Measurements from ENCODE around the gene SSR4.

Gene SSR4

DNA sequence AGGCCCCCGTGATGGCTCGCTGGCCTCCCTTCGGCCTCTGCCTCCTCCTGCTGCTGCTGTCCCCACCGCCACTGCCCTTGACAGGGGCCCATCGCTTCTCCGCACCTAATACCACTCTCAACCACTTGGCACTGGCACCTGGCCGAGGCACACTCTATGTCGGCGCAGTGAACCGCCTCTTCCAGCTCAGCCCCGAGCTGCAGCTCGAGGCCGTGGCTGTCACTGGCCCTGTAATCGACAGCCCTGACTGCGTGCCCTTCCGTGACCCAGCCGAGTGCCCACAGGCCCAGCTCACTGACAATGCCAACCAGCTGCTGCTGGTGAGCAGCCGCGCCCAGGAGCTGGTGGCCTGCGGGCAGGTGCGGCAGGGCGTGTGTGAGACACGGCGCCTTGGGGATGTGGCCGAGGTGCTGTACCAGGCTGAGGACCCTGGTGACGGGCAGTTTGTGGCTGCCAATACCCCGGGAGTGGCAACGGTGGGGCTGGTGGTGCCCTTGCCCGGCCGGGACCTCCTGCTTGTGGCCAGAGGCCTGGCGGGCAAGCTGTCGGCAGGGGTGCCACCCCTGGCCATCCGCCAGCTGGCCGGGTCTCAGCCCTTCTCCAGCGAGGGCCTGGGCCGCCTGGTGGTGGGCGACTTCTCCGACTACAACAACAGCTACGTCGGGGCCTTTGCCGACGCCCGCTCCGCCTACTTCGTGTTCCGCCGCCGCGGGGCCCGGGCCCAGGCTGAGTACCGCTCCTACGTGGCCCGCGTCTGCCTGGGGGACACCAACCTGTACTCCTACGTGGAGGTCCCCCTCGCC lies 27.4 kb upstream of the SSR4 start:
- TF ChIP-seq EZH2phosphoT487 (IDR thresholded peaks at IDR 0.05; ENCODE audit: low read length) (no peak), EZH2 (optimal IDR thresholded peaks at IDR 0.05; ENCODE audit: low read depth, low read length) (no peak)
- TF ChIP-seq, protein P1, sequence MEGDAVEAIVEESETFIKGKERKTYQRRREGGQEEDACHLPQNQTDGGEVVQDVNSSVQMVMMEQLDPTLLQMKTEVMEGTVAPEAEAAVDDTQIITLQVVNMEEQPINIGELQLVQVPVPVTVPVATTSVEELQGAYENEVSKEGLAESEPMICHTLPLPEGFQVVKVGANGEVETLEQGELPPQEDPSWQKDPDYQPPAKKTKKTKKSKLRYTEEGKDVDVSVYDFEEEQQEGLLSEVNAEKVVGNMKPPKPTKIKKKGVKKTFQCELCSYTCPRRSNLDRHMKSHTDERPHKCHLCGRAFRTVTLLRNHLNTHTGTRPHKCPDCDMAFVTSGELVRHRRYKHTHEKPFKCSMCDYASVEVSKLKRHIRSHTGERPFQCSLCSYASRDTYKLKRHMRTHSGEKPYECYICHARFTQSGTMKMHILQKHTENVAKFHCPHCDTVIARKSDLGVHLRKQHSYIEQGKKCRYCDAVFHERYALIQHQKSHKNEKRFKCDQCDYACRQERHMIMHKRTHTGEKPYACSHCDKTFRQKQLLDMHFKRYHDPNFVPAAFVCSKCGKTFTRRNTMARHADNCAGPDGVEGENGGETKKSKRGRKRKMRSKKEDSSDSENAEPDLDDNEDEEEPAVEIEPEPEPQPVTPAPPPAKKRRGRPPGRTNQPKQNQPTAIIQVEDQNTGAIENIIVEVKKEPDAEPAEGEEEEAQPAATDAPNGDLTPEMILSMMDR (IDR thresholded peaks at IDR 0.05; ENCODE audit: low read length) = no peak
- Histone ChIP-seq H3K9ac (ENCODE audit: low read length) (no peak overlapping the region), H3K4me1 (ENCODE audit: low read length) (no peaks in the 10 kb centered on the region), H3K79me2 (ENCODE audit: low read length) (no peaks in the 10 kb centered on the region), H3F3A (ENCODE audit: insufficient read depth, low read length) (no peaks in the 10 kb centered on the region), H3K4me3 (ENCODE audit: low read length) (no peak overlapping the region), H4K20me1 (ENCODE audit: insufficient read depth, low read length) (no peaks in the 10 kb centered on the region), H2AFZ (ENCODE audit: low read length) (no peak overlapping the region), H3K36me3 (replicated peaks; ENCODE audit: insufficient read depth, low read length) (no peaks in the 10 kb centered on the region), H3K27ac (ENCODE audit: low read length) (no peak overlapping the region), H3K9me3 (replicated peaks; ENCODE audit: insufficient read depth, low read length) (no peaks in the 10 kb centered on the region), H3K9me2 (replicated peaks; ENCODE audit: insufficient read depth, low read length) (no peaks in the 10 kb centered on the region), H3K27me3 (replicated peaks; ENCODE audit: insufficient read depth, low read length) (peaks cover 21% of the 10 kb centered on the region), H3K4me2 (ENCODE audit: low read depth, low read length) (no peak overlapping the region)
- no peak for DNase-seq

DNA sequence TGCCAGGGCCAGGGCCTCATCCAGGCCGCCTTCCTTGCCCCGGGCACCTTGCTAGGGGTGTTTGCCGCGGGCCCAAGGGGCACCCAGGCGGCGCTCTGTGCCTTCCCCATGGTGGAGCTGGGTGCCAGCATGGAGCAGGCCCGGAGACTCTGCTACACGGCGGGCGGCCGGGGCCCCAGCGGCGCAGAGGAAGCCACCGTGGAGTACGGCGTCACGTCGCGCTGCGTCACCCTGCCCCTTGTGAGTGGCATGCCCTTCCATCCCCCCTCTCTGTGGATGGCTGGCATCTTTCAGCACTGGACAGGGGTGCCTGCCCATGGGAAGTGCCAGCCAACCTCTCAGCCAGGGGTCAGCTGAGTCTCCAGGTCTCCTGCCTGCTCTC lies 26.8 kb upstream of the SSR4 start:
- H3K27me3 ChIP-seq (replicated peaks; ENCODE audit: insufficient read depth, low read length) = peaks cover 25% of the 10 kb centered on the region
- TF ChIP-seq EZH2 (optimal IDR thresholded peaks at IDR 0.05; ENCODE audit: low read depth, low read length) = no peak
- no peak for TF ChIP-seq EZH2phosphoT487 (IDR thresholded peaks at IDR 0.05; ENCODE audit: low read length)
- TF ChIP-seq, protein P1 (IDR thresholded peaks at IDR 0.05; ENCODE audit: low read length) = no peak
- H3K9ac ChIP-seq (ENCODE audit: low read length) = no peak overlapping the region
- no peaks in the 10 kb centered on the region for H4K20me1 ChIP-seq (ENCODE audit: insufficient read depth, low read length)
- DNase-seq = no peak
- H3K9me3 ChIP-seq (replicated peaks; ENCODE audit: insufficient read depth, low read length) = no peaks in the 10 kb centered on the region
- no peaks in the 10 kb centered on the region for H3K9me2 ChIP-seq (replicated peaks; ENCODE audit: insufficient read depth, low read length)
- no peaks in the 10 kb centered on the region for H3K36me3 ChIP-seq (replicated peaks; ENCODE audit: insufficient read depth, low read length)
- H2AFZ ChIP-seq (ENCODE audit: low read length) = no peak overlapping the region
- H3K4me2 ChIP-seq (ENCODE audit: low read depth, low read length) = no peak overlapping the region
- H3K27ac ChIP-seq (ENCODE audit: low read length) = no peak overlapping the region
- H3K4me1 ChIP-seq (ENCODE audit: low read length) = no peaks in the 10 kb centered on the region
- H3F3A ChIP-seq (ENCODE audit: insufficient read depth, low read length) = no peaks in the 10 kb centered on the region
- no peak overlapping the region for H3K4me3 ChIP-seq (ENCODE audit: low read length)
- H3K79me2 ChIP-seq (ENCODE audit: low read length) = no peaks in the 10 kb centered on the region

DNA sequence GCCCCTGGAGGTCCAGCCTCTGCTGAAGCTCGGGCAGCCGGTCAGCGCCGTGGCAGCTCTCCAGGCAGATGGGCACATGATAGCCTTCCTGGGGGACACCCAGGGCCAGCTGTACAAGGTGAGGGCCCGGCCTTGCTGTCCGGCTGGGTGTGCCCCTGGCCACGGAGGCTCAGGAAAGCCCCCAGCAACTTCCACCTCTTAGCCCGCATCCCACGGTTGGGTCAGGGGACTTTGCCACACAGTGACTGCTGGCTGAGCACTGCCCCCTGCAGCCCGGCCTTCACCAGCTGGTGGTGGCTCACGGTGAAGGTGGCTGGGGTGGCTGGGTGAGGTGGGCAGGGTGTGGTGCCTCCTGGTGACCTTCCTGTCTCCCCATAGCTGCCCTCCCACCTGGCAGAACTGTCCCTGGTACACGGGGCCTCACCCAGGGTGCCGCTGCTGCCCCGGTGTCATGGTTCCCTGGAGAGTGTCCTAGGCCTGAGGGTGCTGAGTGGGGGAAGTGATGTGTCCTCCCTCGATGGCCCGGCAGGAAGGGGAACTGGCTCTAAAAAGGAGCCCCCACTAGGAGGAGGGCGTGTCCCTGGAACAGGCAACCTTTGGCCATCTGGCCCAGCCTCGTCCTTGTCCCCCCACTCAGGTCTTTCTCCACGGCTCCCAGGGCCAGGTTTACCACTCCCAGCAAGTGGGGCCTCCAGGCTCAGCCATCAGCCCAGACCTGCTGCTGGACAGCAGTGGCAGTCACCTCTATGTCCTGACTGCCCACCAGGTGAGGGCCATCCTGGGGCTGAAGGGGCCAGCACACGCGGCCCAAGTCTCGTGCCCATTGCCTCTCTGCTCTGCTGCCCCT lies 25.9 kb upstream of the SSR4 start:
- DNase-seq = no peak
- TF ChIP-seq, protein P1 (IDR thresholded peaks at IDR 0.05; ENCODE audit: low read length) = no peak
- TF ChIP-seq EZH2 (optimal IDR thresholded peaks at IDR 0.05; ENCODE audit: low read depth, low read length) (no peak), EZH2phosphoT487 (IDR thresholded peaks at IDR 0.05; ENCODE audit: low read length) (no peak)
- H4K20me1 ChIP-seq (ENCODE audit: insufficient read depth, low read length) = no peaks in the 10 kb centered on the region
- H3K4me2 ChIP-seq (ENCODE audit: low read depth, low read length) = no peak overlapping the region
- no peaks in the 10 kb centered on the region for H3K36me3 ChIP-seq (replicated peaks; ENCODE audit: insufficient read depth, low read length)
- no peak overlapping the region for H3K9ac ChIP-seq (ENCODE audit: low read length)
- H3K9me2 ChIP-seq (replicated peaks; ENCODE audit: insufficient read depth, low read length) = no peaks in the 10 kb centered on the region
- no peaks in the 10 kb centered on the region for H3F3A ChIP-seq (ENCODE audit: insufficient read depth, low read length)
- no peak overlapping the region for H3K27ac ChIP-seq (ENCODE audit: low read length)
- peaks cover 25% of the 10 kb centered on the region for H3K27me3 ChIP-seq (replicated peaks; ENCODE audit: insufficient read depth, low read length)
- no peaks in the 10 kb centered on the region for H3K4me1 ChIP-seq (ENCODE audit: low read length)
- no peaks in the 10 kb centered on the region for H3K9me3 ChIP-seq (replicated peaks; ENCODE audit: insufficient read depth, low read length)
- no peak overlapping the region for H3K4me3 ChIP-seq (ENCODE audit: low read length)
- H2AFZ ChIP-seq (ENCODE audit: low read length) = no peak overlapping the region
- H3K79me2 ChIP-seq (ENCODE audit: low read length) = no peaks in the 10 kb centered on the region
